Measurements from ENCODE around the gene JAZF1.

- TF ChIP-seq CTCF (conservative IDR thresholded peaks at IDR 0.05) (no peak), EZH2 (IDR thresholded peaks at IDR 0.05; ENCODE audit: low read depth) (no peak)
Measured at GRCh38 chr7:28173531-28173930, 7.1 kb downstream of the JAZF1 start.

All from PC-9 (cell line).